ENCODE data around the gene CTNND2.
A peak's percentile ranks its signal among the peaks of the same experiment; 100 is the strongest.

CTNND2 gene

DNA sequence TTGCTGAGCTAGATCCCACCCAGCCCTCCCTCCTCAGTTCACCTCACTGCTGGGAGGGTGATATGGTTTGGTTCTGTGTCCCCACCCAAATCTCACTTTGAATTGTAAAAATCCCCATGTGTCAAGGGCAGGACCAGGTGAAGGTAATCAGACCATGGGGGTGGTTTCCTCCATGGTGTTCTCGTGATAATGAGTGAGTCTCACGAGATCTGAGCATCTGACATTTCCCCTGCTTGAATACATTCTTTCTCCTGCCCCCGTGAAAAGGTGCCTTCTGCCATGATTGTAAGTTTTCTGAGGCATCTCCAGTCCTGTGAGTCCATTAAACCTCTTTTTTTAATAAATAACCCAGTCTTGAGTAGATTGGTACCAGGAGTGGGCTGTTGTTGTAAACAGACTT is 673.4 kb downstream of the CTNND2 start:
- no peak for DNase-seq

DNA sequence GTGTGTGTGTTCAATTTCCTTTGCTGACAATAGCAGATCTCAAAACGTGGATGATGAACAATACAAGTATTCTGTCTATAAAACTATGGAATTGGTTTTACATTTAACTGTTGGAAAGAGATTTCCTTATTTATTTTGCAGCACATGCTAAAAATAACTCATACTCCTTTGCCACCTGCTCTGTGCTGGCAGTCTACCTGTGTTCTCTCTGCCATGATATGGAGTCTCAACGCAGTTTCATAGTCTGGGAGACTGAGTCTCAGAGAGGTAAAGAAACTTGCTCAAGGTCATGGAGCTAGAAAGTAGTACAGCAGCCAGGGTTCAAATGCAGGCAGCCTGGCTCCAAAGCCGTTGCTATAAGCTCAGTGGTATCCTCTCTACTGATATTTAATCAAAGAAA is 677.2 kb downstream of the CTNND2 start:
- peak; percentile 25 for DNase-seq

DNA sequence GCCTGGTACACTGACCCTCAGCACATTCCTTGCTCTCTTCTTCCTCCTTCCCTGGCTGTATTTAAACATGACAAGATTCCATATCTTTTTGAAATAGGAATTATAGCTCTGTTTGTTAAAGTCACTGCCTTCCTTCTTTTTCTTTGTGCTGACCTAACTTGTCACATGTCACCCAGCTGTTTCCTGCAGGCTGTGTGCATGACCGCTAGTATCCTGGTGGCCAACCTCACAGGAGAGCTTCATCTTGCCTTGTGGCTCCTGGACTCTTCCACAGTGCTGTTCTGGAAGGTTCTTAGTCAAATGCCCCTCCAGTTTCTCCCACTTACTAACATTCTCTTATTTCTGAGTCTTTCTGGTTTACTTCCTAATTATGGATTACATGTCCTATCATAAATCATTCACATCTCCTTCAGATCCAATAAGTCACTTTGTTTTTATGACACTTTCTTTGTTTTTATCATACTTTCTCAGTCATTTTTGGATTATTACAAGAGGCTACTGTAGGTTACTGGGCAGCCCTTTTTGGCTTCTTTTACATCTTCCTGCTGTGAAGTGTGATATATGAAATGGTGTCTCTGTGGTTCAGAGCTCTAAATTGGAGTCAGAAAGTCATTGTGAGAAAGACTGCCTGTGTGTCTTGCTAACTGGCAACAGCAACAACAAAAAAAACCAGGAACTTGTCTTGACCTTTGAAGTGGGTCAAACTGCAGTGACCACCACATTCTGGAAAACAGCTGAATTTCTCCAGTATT is 679.6 kb downstream of the CTNND2 start:
- DNase-seq, result peak; percentile 20

DNA sequence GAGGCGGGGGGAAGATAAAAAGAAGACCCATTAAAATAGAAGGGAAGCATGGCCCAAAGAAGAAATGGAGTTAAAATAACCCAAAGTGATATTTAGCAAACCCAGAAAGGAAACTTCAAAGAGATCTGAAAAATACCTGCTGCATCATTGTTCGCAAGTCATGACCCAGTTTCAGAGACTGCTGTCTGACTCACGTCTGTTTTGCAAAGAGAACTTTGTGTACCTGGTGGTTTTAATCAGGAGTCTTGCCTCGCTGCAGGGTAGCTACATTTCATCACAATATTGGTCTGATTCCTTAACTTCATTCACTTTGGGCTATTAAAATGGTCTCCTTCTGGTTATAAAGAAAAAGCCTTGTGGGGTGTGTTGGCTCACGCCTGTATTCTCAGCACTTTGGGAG is 682.1 kb downstream of the CTNND2 start:
- no peak for DNase-seq

- no peak for DNase-seq
Measured at GRCh38 chr5:11214864-11215644, 689.2 kb downstream of the CTNND2 start.

DNA sequence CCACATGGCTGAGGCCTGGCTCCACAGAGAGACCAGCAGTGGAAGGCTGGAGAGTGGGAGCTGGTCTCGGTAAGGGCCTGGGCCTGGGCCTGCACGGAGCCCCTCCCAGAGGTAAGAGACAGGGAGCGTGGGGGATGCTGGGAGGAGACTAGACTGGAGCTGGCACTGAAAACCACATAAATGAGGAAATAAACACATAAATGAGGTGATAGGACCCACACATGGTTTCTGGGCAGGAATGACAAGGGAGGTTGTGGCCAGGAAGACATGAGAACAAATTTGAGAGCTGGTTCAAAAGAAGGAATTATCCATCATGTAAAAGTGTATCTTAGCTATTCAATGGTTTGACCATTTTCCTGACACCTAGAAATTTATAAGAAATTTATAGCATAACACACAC is 691.5 kb downstream of the CTNND2 start:
- DNase-seq, result no peak

- no peak for DNase-seq
Measured at GRCh38 chr5:11197726-11198125, 706.5 kb downstream of the CTNND2 start.

GRCh38 chr5:11191673-11192072 is 712.6 kb downstream of the CTNND2 start:
- DNase-seq, result no peak

GRCh38 chr5:11182441-11183080 is 721.7 kb downstream of the CTNND2 start:
- peak; percentile 83 for DNase-seq

DNA sequence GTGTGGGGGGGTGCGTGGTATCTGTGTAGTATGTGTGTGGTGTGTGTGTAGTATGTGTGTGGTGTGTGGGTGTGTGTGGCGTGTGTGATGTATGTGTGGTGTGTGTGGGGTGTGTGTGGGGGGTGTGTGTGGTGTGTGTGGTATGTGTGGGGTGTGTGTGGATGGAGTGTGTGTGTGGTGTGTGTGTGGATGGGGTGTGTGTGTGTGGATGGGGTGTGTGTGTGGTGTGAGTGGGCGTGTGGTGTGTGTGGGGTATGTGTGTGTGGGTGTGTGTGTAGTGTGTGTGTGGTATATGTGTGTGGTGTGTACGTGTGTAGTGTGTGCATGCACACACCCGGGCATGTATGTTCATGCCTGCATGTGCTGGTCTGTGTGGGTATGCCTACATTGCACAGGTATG is 722.3 kb downstream of the CTNND2 start:
- no peak for DNase-seq

DNA sequence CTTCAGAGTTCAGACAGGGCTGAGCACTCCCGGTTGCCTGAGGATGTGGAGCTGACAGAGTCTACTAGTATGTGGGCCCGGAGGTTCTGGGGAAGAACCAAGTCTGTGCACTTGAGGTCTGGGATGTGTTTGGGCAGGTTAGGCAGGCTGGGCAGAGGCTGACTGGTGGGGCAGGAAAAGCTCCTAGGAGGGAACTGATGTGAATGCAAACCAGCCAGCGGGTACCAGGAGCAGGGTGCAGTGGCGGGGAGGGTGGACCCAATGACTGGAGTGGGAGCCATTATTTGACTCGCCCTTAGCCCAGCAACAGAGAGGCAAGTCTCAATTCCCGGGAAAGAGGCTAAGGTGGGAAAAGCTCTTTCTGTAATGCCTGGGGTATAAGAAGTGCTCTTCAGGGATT is 723.4 kb downstream of the CTNND2 start:
- no peak for DNase-seq

DNA sequence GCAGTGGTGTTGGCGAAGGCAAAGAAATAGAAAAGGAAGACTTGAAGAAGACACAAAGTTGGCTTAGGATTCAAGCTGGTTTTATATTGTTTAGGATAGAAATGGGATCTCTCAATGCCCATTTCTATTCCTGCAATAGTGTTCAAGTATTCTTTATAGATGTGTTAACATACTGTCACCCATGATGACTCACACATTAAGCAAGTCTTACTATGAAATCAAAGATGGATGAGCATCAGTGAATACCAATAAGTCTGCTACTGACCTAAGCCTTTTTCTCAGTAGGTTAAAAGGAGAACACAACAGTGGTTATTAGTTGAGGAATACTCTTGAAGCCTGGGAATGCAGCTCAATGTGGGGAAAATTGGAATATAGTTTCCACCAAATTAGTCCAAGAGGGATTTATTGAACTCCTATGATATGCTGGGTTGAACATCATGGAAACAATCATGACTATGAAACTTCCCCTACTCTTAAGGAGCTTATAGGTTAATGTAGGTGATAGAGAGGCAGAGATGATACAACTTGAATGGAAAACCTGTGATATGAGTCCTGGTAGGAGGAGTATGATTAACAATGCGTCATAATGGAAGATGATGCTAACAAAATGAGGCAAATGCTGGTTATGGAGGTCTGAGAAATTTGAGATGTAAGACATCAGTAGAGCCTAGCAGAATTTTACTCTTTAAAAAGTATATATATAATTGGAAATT is 726.1 kb downstream of the CTNND2 start:
- DNase-seq, result no peak

- no peak for DNase-seq
Measured at GRCh38 chr5:11174591-11174990, 729.7 kb downstream of the CTNND2 start.

DNA sequence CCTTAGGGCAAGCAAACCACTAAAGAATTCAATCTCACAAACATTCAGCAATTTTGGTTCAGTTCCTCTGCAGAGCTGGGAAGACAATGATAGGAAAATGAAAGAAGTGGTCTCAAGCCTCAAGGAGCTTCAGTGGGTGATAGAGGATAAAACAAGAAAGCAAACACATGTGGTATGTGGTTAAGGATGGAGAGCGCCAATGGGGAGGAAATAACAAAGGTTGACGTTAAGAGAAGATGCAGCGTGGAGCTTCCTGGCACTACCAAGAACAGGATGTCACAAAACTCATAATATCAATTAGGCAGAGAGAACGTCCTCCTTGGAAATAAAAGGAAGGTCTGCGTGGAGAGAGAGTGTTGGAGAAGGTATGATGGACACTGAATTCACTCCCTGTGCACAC is 731.8 kb downstream of the CTNND2 start:
- no peak for DNase-seq

- DNase-seq, result no peak
Measured at GRCh38 chr5:11171236-11171635, 733.0 kb downstream of the CTNND2 start.

- DNase-seq, result no peak
Measured at GRCh38 chr5:11166923-11167322, 737.3 kb downstream of the CTNND2 start.

GRCh38 chr5:11164531-11165294 is 739.5 kb downstream of the CTNND2 start:
- DNase-seq, result no peak

DNA sequence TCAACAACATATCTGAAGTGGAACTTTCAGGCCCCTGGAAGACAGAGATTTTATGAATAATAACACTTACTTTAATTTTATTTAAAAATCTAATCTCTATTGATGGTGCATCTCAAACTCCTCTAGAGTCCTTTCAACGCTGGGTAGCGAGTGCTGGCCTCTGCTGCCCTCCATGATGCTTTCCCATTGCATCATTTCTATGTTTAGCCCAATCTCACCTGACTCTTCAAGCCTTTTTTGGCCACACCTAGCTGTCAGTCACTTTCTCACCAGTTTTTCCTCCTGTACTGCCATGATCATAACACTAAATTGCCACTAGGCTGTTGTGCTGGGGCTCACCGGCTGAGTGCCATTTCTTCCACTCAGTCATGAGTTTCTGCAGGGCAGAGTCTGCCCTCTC is 747.1 kb downstream of the CTNND2 start:
- no peak for DNase-seq

- no peak for DNase-seq
Measured at GRCh38 chr5:11153670-11154382, 750.4 kb downstream of the CTNND2 start.

- DNase-seq, result no peak
Measured at GRCh38 chr5:11152368-11152767, 751.9 kb downstream of the CTNND2 start.

DNA sequence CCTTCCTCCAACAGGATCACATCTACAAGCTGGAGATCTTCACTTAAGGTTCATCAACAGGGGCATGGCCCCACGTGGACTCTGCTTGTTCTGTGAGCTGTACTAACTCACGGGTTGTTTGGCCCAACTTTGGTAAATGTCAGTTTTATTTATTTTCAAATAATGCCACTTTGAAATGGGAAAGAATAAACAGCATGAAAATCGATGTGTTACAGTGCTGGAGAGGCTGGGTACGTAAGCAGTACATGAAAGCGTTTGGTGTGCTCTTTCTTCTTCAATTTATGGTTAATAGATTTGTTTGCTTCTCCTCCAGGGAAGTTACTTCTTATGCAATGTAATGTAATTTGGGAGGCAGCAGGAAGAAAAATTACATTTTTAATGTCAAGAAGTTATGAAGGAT is 753.3 kb downstream of the CTNND2 start:
- no peak for DNase-seq

All from DMS53 (cell line).